ENCODE measurements around the gene ZNF800. TPM values are rescaled to one million over a fixed set of nuclear protein-coding genes. Genes with fewer than 3 reads are reported as not detected.

Gene ZNF800
- total and polyA plus RNA-seq, 2 donors from 2014 or later, result 4.5 to 36.8 TPM

DNA sequence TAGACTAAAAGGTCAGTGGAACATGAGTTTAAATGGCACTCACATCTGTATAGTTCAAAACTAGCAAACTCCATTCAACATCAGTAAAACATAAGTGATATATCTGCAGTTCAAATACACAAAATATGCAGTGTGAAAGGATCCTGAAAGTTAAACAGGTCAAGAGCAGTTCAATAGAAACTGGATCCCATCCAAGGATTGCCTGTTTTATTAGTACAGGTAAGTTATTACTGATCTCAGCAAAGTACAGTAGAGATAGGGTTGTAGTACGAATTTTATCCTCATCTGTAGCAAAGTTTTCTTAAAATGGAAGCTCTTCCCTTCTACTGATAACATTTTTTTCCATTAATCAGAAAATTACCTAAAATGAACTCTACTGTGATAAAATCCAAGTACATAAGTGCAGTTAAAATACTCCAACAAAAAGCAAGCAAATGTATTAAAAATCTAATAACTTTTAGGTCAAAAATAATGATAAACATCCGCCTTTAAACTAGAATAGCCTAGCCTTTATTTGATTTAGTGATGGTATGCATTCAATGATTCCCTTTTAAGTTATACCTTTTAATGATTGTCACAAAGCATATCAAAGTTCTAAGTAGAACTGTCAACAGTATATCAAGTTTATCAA lies 2.2 kb downstream of the ZNF800 start:
- TF ChIP-seq, protein P1, sequence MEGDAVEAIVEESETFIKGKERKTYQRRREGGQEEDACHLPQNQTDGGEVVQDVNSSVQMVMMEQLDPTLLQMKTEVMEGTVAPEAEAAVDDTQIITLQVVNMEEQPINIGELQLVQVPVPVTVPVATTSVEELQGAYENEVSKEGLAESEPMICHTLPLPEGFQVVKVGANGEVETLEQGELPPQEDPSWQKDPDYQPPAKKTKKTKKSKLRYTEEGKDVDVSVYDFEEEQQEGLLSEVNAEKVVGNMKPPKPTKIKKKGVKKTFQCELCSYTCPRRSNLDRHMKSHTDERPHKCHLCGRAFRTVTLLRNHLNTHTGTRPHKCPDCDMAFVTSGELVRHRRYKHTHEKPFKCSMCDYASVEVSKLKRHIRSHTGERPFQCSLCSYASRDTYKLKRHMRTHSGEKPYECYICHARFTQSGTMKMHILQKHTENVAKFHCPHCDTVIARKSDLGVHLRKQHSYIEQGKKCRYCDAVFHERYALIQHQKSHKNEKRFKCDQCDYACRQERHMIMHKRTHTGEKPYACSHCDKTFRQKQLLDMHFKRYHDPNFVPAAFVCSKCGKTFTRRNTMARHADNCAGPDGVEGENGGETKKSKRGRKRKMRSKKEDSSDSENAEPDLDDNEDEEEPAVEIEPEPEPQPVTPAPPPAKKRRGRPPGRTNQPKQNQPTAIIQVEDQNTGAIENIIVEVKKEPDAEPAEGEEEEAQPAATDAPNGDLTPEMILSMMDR (IDR thresholded peaks at IDR 0.05; ENCODE audit: borderline replicate concordance, extremely low read depth, insufficient read depth), result no peak
- H3K4me1 ChIP-seq (ENCODE audit: control insufficient read depth in 2 of 3, insufficient read depth in 2 of 3, low read depth in 1 of 3, low read length in 3 of 3), result peaks cover 0 to 4% (median 0%) of the 10 kb centered on the region in 3 donors
- no peak overlapping the region for H3K9ac ChIP-seq (ENCODE audit: low read length in 3 of 3)
- no peak overlapping the region for H3K4me3 ChIP-seq (ENCODE audit: low read length in 3 of 3)
- intact Hi-C loops (cut with DNase I), result no loop called here
- H3K9me3 ChIP-seq (ENCODE audit: control insufficient read depth in 2 of 3, insufficient read depth in 1 of 3, low read length in 3 of 3), result no peaks in the 10 kb centered on the region
- H3K36me3 ChIP-seq (ENCODE audit: control insufficient read depth in 2 of 3, insufficient read depth in 3 of 3, low read length in 3 of 3), result peaks cover 0 to 5% (median 0%) of the 10 kb centered on the region in 3 donors
- no peak for DNase-seq
- H3K27ac ChIP-seq (ENCODE audit: low read depth in 2 of 2, low read length in 2 of 2), result no peak overlapping the region
- peaks cover 5% of the 10 kb centered on the region for H3K27me3 ChIP-seq (ENCODE audit: control insufficient read depth, insufficient read depth, low read length)
- FAIRE-seq, result no peak

DNA sequence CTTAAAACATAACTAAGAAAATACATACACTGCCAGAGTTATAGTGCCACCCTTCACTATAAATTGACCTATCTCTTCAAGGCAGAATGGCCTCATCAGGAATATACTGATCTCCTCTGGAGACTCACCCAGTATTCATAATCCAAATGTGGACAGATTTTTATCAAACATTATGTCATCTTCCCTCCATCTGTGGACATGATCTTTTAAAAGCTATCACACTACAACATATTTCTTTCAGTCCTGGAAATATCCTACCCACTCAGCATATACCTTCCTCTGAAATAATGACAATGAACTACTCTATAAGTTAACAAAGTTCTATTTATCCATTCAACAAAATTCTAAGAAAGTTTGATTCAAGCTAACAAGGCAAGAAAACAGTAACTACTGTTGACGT lies 3.2 kb downstream of the ZNF800 start:
- Histone ChIP-seq H3K9me3 (ENCODE audit: control insufficient read depth in 2 of 3, insufficient read depth in 1 of 3, low read length in 3 of 3) (no peaks in the 10 kb centered on the region), H3K4me3 (ENCODE audit: low read length in 3 of 3) (no peak overlapping the region), H3K27ac (ENCODE audit: low read depth in 2 of 2, low read length in 2 of 2) (no peak overlapping the region), H3K27me3 (ENCODE audit: control insufficient read depth, insufficient read depth, low read length) (peaks cover under 1% of the 10 kb centered on the region), H3K9ac (ENCODE audit: low read length in 3 of 3) (no peak overlapping the region), H3K4me1 (ENCODE audit: control insufficient read depth in 2 of 3, insufficient read depth in 2 of 3, low read depth in 1 of 3, low read length in 3 of 3) (peaks cover 0 to 4% (median 0%) of the 10 kb centered on the region in 3 donors), H3K36me3 (ENCODE audit: control insufficient read depth in 2 of 3, insufficient read depth in 3 of 3, low read length in 3 of 3) (peaks cover 0 to 5% (median 0%) of the 10 kb centered on the region in 3 donors)
- DNase-seq (no peak), FAIRE-seq (no peak)
- intact Hi-C loops (cut with DNase I), result no loop called here
- TF ChIP-seq, protein P1 (IDR thresholded peaks at IDR 0.05; ENCODE audit: borderline replicate concordance, extremely low read depth, insufficient read depth), result no peak

DNA sequence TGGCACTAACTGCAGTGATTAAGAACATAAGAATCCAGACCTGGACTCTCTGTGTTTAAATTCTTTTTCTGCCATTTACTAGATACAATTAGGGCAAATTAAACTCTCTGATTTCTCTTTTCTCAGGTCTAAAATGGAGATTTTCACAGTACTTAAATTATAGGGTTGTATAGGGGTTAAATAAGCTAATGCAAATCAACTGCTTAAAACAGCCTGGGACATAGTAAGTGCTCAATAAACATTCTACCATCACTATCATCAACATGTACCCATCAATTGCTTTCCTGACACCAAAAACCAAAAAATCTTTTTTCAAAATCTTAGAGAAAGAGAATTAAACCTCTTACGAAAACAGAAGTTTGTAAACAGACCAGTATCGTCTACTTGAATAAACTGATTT lies 4.5 kb downstream of the ZNF800 start:
- Histone ChIP-seq H3K36me3 (ENCODE audit: control insufficient read depth in 2 of 3, insufficient read depth in 3 of 3, low read length in 3 of 3) (peaks cover 0 to 5% (median 0%) of the 10 kb centered on the region in 3 donors), H3K9me3 (ENCODE audit: control insufficient read depth in 2 of 3, insufficient read depth in 1 of 3, low read length in 3 of 3) (no peaks in the 10 kb centered on the region), H3K27ac (ENCODE audit: low read depth in 2 of 2, low read length in 2 of 2) (no peak overlapping the region), H3K4me1 (ENCODE audit: control insufficient read depth in 2 of 3, insufficient read depth in 2 of 3, low read depth in 1 of 3, low read length in 3 of 3) (peaks cover 0 to 4% (median 0%) of the 10 kb centered on the region in 3 donors), H3K9ac (ENCODE audit: low read length in 3 of 3) (no peak overlapping the region), H3K4me3 (ENCODE audit: low read length in 3 of 3) (no peak overlapping the region), H3K27me3 (ENCODE audit: control insufficient read depth, insufficient read depth, low read length) (no peaks in the 10 kb centered on the region)
- DNase-seq (no peak), FAIRE-seq (no peak)
- intact Hi-C loops (cut with DNase I), result no loop called here
- TF ChIP-seq, protein P1 (IDR thresholded peaks at IDR 0.05; ENCODE audit: borderline replicate concordance, extremely low read depth, insufficient read depth), result no peak
